Caco-2 (cell line): ENCODE results near the gene SDHB. TPM values are rescaled to one million over a fixed set of nuclear protein-coding genes. Genes with fewer than 3 reads are reported as not detected.

ENCODE experiments used
- BruUV-seq: library from RNA; stranded (reverse); fragments of 400-500 nt; replicated peaks from 2 replicates; lab custom pipeline; 2021; lab: Mats Ljungman, UMichigan
- CTCF ChIA-PET: fragments of 300-600 bp; sonication (Branson Sonifier 250); formaldehyde crosslinking; loops from one replicate; lab custom pipeline; 2022; ENCODE audit warnings: antibody characterized with exemption; lab: Charles Lee
- POLR2A ChIA-PET: fragments of 300-600 bp; sonication (Branson Sonifier 250); formaldehyde crosslinking; loops from one replicate; lab custom pipeline; 2022; ENCODE audit warnings: antibody characterized with exemption; lab: Charles Lee
- DNase-seq, 2 experiments: peaks; one replicate each; pipeline versions ENCODE4 v3.0.0 to v3.0.0-alpha.2; 2020 to 2022
- H3K27me3 ChIP-seq: replicated peaks from 2 replicates; pipeline ENCODE4 v1.6.0; 2011; ENCODE audit warnings: low read length; ENCODE audit not compliant: control insufficient read depth, insufficient read depth
- H3K36me3 ChIP-seq: 2 replicates; pipeline ENCODE4 v1.5.1; 2011; ENCODE audit warnings: low read length; ENCODE audit not compliant: control insufficient read depth, insufficient read depth
- H3K4me1 ChIP-seq: fragments of 250-450 bp; sonication (Bioruptor Pico); 2 replicates; pipeline ENCODE4 v1.5.1; 2020; ENCODE audit warnings: mild to moderate bottlenecking
- H3K4me3 ChIP-seq: 2 replicates; pipeline ENCODE4 v1.5.1; 2011; ENCODE audit warnings: low read depth, mild to moderate bottlenecking, control low read depth, low read length
- H3K9me3 ChIP-seq: fragments of 250-450 bp; sonication (Bioruptor Pico); 2 replicates; pipeline ENCODE4 v1.5.1; 2020; ENCODE audit warnings: mild to moderate bottlenecking, moderate library complexity
- H3K27ac Mint-ChIP-seq: one replicate; pipeline ENCODE4 v1.8.0; 2022; ENCODE audit warnings: mixed read lengths; ENCODE audit not compliant: unreplicated experiment
- H3K27me3 Mint-ChIP-seq: one replicate; pipeline ENCODE4 v1.8.0; 2022; ENCODE audit warnings: mixed read lengths; ENCODE audit not compliant: insufficient read depth, unreplicated experiment
- H3K36me3 Mint-ChIP-seq: one replicate; pipeline ENCODE4 v1.8.0; 2022; ENCODE audit warnings: mild to moderate bottlenecking, mixed read lengths; ENCODE audit not compliant: insufficient read depth, unreplicated experiment
- H3K4me1 Mint-ChIP-seq: one replicate; pipeline ENCODE4 v1.8.0; 2022; ENCODE audit warnings: low read depth, mixed read lengths; ENCODE audit not compliant: unreplicated experiment
- H3K4me3 Mint-ChIP-seq: one replicate; pipeline ENCODE4 v1.8.0; 2022; ENCODE audit warnings: mild to moderate bottlenecking, moderate library complexity, mixed read lengths; ENCODE audit not compliant: unreplicated experiment
- H3K9me3 Mint-ChIP-seq: one replicate; pipeline ENCODE4 v1.8.0; 2022; ENCODE audit warnings: mixed read lengths; ENCODE audit not compliant: unreplicated experiment
- intact Hi-C: fragments of 100-400 bp; cut with micrococcal nuclease; formaldehyde crosslinking; loops from one replicate; pipeline ENCODE4 v1.10.0; 2022; ENCODE audit not compliant: unreplicated experiment
- total RNA-seq: library from RNA; stranded (reverse); gene quantifications from 2 replicates; pipeline ENCODE4 v1.2.3, GENCODE V29; 2022
- TF ChIP-seq, protein P1 (sequence below), 2 experiments: fragments of 200-600 bp in 1 of 2; IDR thresholded peaks; 1 replicate in 1 of 2; 2 replicates in 1 of 2; pipeline versions ENCODE4 v1.5.1 to v1.8.0; 2011 to 2022; ENCODE audit warnings: antibody characterized with exemption in 1 of 2, control low read depth in 1 of 2, inconsistent platforms in 1 of 2, low read depth in 1 of 2, low read length in 1 of 2, mild to moderate bottlenecking in 1 of 2, moderate library complexity in 1 of 2; ENCODE audit not compliant: insufficient read depth in 1 of 2, severe bottlenecking in 1 of 2, unreplicated experiment in 1 of 2

Gene SDHB
- total RNA-seq, 1 experiment from 2014 or later = 91.5 TPM

DNA sequence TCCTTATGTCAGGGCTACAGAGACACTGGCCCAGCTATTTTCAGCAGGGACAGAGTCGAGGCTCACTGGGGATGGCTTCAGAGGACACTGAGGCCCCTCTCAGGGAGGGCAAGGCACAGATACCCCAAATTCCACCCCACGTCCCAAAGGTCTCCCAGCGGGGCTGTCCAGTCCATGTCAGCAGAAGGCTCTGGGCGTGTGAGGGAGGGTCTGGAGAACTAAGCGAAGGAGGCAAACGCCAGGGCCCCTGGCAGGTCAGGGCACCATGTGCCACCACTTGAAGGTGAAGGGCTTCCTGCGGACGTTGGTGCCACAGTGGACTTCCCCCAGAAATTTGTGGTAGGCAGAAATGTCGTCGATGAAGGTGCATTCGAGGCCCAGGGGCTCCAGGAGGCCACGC, 15.0 kb upstream of the SDHB start:
- Histone ChIP-seq H3K36me3 (no peaks in the 10 kb centered on the region), H3K27me3 (no peaks in the 10 kb centered on the region), H3K9me3 (peaks cover 5% of the 10 kb centered on the region; the same call in 1 of the 2 replicates), H3K4me1 (no peaks in the 10 kb centered on the region), H3K4me3 (no peak overlapping the region)
- Mint-ChIP-seq H3K9me3 (no peaks in the 10 kb centered on the region), H3K27me3 (no peaks in the 10 kb centered on the region), H3K4me1 (no peaks in the 10 kb centered on the region), H3K27ac (no peak overlapping the region), H3K4me3 (no peak overlapping the region), H3K36me3 (no peaks in the 10 kb centered on the region)
- DNase-seq = no peak
- TF ChIP-seq, protein P1, sequence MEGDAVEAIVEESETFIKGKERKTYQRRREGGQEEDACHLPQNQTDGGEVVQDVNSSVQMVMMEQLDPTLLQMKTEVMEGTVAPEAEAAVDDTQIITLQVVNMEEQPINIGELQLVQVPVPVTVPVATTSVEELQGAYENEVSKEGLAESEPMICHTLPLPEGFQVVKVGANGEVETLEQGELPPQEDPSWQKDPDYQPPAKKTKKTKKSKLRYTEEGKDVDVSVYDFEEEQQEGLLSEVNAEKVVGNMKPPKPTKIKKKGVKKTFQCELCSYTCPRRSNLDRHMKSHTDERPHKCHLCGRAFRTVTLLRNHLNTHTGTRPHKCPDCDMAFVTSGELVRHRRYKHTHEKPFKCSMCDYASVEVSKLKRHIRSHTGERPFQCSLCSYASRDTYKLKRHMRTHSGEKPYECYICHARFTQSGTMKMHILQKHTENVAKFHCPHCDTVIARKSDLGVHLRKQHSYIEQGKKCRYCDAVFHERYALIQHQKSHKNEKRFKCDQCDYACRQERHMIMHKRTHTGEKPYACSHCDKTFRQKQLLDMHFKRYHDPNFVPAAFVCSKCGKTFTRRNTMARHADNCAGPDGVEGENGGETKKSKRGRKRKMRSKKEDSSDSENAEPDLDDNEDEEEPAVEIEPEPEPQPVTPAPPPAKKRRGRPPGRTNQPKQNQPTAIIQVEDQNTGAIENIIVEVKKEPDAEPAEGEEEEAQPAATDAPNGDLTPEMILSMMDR (IDR thresholded peaks at IDR 0.05; ENCODE audit: insufficient read depth in 1 of 2, low read depth in 1 of 2, low read length in 1 of 2, severe bottlenecking in 1 of 2, unreplicated experiment in 1 of 2) = no peak
- ChIA-PET CTCF (no interaction called here), POLR2A (no interaction called here)
- no TSS peak for BruUV-seq
- intact Hi-C loops = no loop called here

DNA sequence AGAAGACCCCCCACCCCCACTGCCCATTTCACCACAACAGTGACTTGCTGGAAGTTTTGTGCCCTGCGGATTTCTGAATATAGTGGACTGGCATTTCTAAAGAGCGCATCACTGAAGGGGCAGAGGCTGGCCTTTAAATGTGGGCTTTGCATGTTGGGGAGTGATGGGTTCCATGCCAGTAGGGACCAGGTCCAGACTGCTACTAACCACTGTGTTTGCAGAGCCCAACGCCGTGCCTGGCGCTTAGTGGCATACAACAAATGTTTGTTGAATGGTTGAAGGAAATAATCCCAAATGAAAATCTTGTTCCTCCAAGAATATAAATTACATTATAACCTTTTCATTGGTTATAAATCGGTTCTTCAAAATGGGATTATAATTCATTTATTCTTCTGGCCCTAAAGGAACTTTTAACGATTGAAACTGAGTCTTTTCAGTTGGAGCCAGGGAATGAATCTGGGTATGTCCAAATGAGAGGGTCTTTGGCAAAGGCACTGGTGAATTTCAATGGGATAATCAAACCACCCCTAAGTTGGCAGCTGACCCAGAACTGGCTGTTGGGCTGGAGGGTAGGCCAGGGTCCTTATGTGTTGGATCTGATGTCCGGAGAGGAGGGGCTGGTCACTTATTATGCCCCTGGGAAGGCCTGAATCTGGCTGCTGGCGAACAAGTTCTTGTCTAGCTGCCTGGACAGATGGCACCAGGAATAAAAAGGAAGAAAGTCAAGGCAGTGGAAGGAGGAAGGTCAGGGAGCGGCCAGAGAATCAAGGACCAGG, 13.8 kb upstream of the SDHB start:
- H3K27ac Mint-ChIP-seq = no peak overlapping the region
- Histone ChIP-seq H3K27me3 (no peaks in the 10 kb centered on the region), H3K9me3 (peaks cover 5% of the 10 kb centered on the region; the same call in 1 of the 2 replicates), H3K4me1 (no peaks in the 10 kb centered on the region), H3K4me3 (no peak overlapping the region), H3K36me3 (no peaks in the 10 kb centered on the region)
- no TSS peak for BruUV-seq
- TF ChIP-seq, protein P1 (IDR thresholded peaks at IDR 0.05; ENCODE audit: insufficient read depth in 1 of 2, low read depth in 1 of 2, low read length in 1 of 2, severe bottlenecking in 1 of 2, unreplicated experiment in 1 of 2) = no peak
- no peaks in the 10 kb centered on the region for H3K27me3 Mint-ChIP-seq
- H3K4me1 Mint-ChIP-seq = no peaks in the 10 kb centered on the region
- ChIA-PET CTCF (interaction anchor here (0.7 kb wide), 1 partner anchor 54 kb away, joined by 3 read pairs; no protein-coding TSS in a partner anchor), POLR2A (no interaction called here)
- intact Hi-C loops = no loop called here
- no peaks in the 10 kb centered on the region for H3K9me3 Mint-ChIP-seq
- no peak for DNase-seq
- no peaks in the 10 kb centered on the region for H3K36me3 Mint-ChIP-seq
- H3K4me3 Mint-ChIP-seq = no peak overlapping the region

DNA sequence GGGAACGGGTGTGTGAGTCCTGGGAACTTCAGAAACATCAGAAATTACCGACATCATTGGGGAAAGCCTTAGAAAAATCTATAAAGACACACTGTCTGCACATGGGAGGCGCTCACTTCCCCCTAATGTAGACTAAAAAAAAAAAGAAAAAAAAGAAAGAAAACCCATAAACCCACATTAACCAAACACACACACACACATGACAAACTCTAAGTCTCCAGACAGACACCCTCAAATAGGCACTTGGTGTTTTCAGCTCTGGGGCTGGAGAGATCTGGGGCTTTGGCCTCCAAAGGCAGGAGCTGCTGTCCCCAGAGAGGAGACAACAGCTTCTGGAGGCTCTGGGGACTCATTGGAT, 13.2 kb upstream of the SDHB start:
- Mint-ChIP-seq H3K4me1 (no peaks in the 10 kb centered on the region), H3K27me3 (no peaks in the 10 kb centered on the region)
- intact Hi-C loops = no loop called here

More for the DNA sequence above, 13.2 kb upstream of the SDHB start:
- ChIA-PET POLR2A (no interaction called here), CTCF (interaction anchor here (0.7 kb wide), 1 partner anchor 53 kb away, joined by 3 read pairs; no protein-coding TSS in a partner anchor)
- H3K27me3 ChIP-seq = no peaks in the 10 kb centered on the region
- no peaks in the 10 kb centered on the region for H3K4me1 ChIP-seq
- Mint-ChIP-seq H3K4me3 (no peak overlapping the region), H3K36me3 (no peaks in the 10 kb centered on the region), H3K9me3 (no peaks in the 10 kb centered on the region), H3K27ac (no peak overlapping the region)
- no peaks in the 10 kb centered on the region for H3K36me3 ChIP-seq
- TF ChIP-seq, protein P1 (IDR thresholded peaks at IDR 0.05; ENCODE audit: insufficient read depth in 1 of 2, low read depth in 1 of 2, low read length in 1 of 2, severe bottlenecking in 1 of 2, unreplicated experiment in 1 of 2) = no peak
- no peak for DNase-seq
- peaks cover 5% of the 10 kb centered on the region; the same call in 1 of the 2 replicates for H3K9me3 ChIP-seq
- no peak overlapping the region for H3K4me3 ChIP-seq
- no TSS peak for BruUV-seq
